Measurements from ENCODE around the gene DHRSX. TPM values are rescaled to one million over a fixed set of nuclear protein-coding genes. Genes with fewer than 3 reads are reported as not detected.

Gene DHRSX
- total RNA-seq, 4 donors from 2014 or later, result 4.4 to 23.8 (median 11.3) TPM

DNA sequence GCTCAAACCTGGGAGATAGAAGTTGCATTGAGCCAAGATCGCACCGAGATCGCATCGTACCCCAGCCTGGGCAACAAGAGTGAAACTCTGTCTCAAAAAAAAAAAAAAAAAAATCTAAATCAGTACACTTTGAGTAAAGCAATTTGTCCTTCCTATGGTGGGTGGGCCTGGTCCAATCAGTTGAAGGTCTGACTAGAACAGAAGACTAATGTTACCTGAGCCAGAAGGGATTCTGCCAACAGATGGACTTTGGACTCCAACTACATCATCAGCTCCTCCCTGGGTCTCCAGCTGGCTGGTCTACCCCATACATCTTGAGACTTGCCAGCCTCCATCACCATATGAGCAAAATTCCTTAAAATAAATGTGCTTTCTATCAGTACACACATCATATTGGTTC lies 155.2 kb downstream of the DHRSX start:
- Histone ChIP-seq H3K4me1 (no peaks in the 10 kb centered on the region), H3K4me3 (no peak overlapping the region), H3K27me3 (no peaks in the 10 kb centered on the region), H3K9me3 (no peaks in the 10 kb centered on the region), H3K27ac (no peak overlapping the region), H3K36me3 (no peaks in the 10 kb centered on the region)
- no peak for DNase-seq
- intact Hi-C loops (cut with DNase I; ENCODE audit: low total_unique reads), result no loop called here
- TF ChIP-seq POLR2A (IDR thresholded peaks at IDR 0.05) (no peak), CTCF (IDR thresholded peaks at IDR 0.05) (no peak)

GRCh38 chrX:2343413-2343812 lies 157.4 kb downstream of the DHRSX start:
- no peak overlapping the region for H3K27ac ChIP-seq
- no peak overlapping the region for H3K4me3 ChIP-seq
- H3K27me3 ChIP-seq, result no peaks in the 10 kb centered on the region
- intact Hi-C loops (cut with DNase I; ENCODE audit: low total_unique reads), result no loop called here
- no peaks in the 10 kb centered on the region for H3K36me3 ChIP-seq
- H3K4me1 ChIP-seq, result no peaks in the 10 kb centered on the region
- TF ChIP-seq CTCF (IDR thresholded peaks at IDR 0.05) (no peak), POLR2A (IDR thresholded peaks at IDR 0.05) (no peak)
- DNase-seq, result no peak
- H3K9me3 ChIP-seq, result no peaks in the 10 kb centered on the region

GRCh38 chrX:2342874-2343273 lies 157.9 kb downstream of the DHRSX start:
- no peak overlapping the region for H3K27ac ChIP-seq

DNA sequence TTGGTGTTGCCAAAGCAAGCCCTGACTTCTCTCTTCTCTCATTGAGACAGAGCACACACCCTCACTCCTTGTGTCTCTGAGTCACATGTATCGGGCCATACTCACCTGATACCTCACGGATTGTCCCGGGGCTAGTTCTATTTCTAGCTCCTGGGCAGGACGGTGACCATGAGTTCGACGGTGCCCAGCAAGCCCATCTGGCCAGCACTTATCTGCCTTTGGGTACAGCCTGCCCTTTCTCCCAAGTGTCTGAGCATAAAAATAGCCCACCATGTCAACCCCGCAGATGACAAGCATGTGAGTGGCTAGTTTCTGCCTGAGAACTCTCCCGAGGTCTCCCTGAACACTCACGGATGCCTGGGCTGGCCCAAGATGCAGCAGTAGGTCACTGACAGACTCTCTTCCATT lies 158.5 kb downstream of the DHRSX start:
- H3K27ac ChIP-seq, result no peak overlapping the region
- TF ChIP-seq CTCF (IDR thresholded peaks at IDR 0.05) (no peak), POLR2A (IDR thresholded peaks at IDR 0.05) (no peak)
- no peaks in the 10 kb centered on the region for H3K27me3 ChIP-seq
- no peak overlapping the region for H3K4me3 ChIP-seq
- intact Hi-C loops (cut with DNase I; ENCODE audit: low total_unique reads), result no loop called here
- H3K4me1 ChIP-seq, result no peaks in the 10 kb centered on the region
- DNase-seq, result no peak
- H3K9me3 ChIP-seq, result no peaks in the 10 kb centered on the region
- no peaks in the 10 kb centered on the region for H3K36me3 ChIP-seq

More at GRCh38 chrX:2342874-2343273, 157.9 kb downstream of the DHRSX start:
- intact Hi-C loops (cut with DNase I; ENCODE audit: low total_unique reads), result no loop called here
- no peak for TF ChIP-seq CTCF (IDR thresholded peaks at IDR 0.05)
- no peak for TF ChIP-seq POLR2A (IDR thresholded peaks at IDR 0.05)
- DNase-seq, result no peak
- no peak overlapping the region for H3K4me3 ChIP-seq
- no peaks in the 10 kb centered on the region for H3K9me3 ChIP-seq
- H3K4me1 ChIP-seq, result no peaks in the 10 kb centered on the region
- H3K36me3 ChIP-seq, result no peaks in the 10 kb centered on the region
- H3K27me3 ChIP-seq, result no peaks in the 10 kb centered on the region

GRCh38 chrX:2340991-2341390 lies 159.8 kb downstream of the DHRSX start:
- H3K27me3 ChIP-seq, result no peaks in the 10 kb centered on the region
- H3K27ac ChIP-seq, result no peak overlapping the region
- no peak for DNase-seq
- intact Hi-C loops (cut with DNase I; ENCODE audit: low total_unique reads), result no loop called here
- H3K4me1 ChIP-seq, result no peaks in the 10 kb centered on the region
- no peak for TF ChIP-seq CTCF (IDR thresholded peaks at IDR 0.05)
- TF ChIP-seq POLR2A (IDR thresholded peaks at IDR 0.05), result no peak
- no peaks in the 10 kb centered on the region for H3K9me3 ChIP-seq
- H3K36me3 ChIP-seq, result no peaks in the 10 kb centered on the region
- H3K4me3 ChIP-seq, result no peak overlapping the region
